LNCAP (cell line): ENCODE results near the gene DRD4.

ENCODE experiments used
- CTCF ChIP-seq: fragments of 450-650 bp; IDR thresholded peaks from 2 replicates; pipeline ENCODE4 v1.5.1; 2017; ENCODE audit warnings: mild to moderate bottlenecking

DRD4 gene

GRCh38 chr11:636511-637332 lies at the start of gene DRD4:
TSS of gene DRD4 (plus strand) at chr11:637269. CDS start at chr11:637305, 36 bp downstream.
- no peak for TF ChIP-seq CTCF

- no peak for TF ChIP-seq CTCF
Measured at GRCh38 chr11:587546-587945, 49.5 kb upstream of the DRD4 start.

GRCh38 chr11:587978-588380 lies 49.1 kb upstream of the DRD4 start:
- no peak for TF ChIP-seq CTCF

- TF ChIP-seq CTCF: no peak
Measured at GRCh38 chr11:589798-590197, 47.3 kb upstream of the DRD4 start.

- TF ChIP-seq CTCF: no peak
Measured at GRCh38 chr11:590997-591396, 46.1 kb upstream of the DRD4 start.

GRCh38 chr11:592501-592900 lies 44.6 kb upstream of the DRD4 start:
- TF ChIP-seq CTCF: no peak

- TF ChIP-seq CTCF: no peak
Measured at GRCh38 chr11:592918-593317, 44.2 kb upstream of the DRD4 start.
